Measurements from ENCODE around the gene VMP1. TPM values are rescaled to one million over a fixed set of nuclear protein-coding genes. Genes with fewer than 3 reads are reported as not detected.

VMP1 gene
- polyA plus RNA-seq, 2 of the 4 experiments (the other 2 are of a cell fraction) = 395 to 726 TPM

DNA sequence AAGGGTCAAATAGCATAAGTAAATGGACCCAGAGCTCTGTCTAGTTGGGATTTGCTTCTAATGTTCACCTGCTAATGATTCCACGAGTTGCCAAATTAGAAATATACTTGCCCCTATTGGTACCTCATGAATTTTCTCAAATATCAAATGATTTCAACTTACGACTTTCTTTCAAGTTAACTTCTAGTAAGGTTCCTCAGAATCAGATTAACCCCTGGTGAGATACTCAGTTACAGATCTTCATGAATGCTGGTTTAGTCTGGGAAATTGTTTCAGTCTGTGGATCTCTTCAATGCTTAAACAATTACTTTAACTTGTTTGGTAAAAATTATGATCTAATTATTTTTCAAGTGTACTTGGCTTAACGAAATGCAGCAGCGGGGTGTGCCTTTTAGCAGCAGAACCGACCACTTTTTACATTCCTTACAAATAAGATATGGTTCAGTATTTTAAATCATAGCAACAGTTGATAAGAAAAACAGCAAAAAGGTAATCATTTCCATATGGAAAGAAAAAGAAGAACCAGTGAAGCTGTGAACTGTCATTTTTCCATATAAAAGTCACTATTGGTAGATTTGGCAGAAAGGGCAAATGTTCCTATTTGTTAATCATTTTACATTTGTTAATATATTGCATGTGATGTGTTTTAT is 150.8 kb downstream of the VMP1 start:
- peak overlapping the region; percentile 61; the same call in 1 of the 3 replicates for H3K4me2 ChIP-seq
- no peak for DNase-seq (ENCODE audit: low read depth in 1 of 2, low spot score in 1 of 2)
- POLR2A ChIA-PET = interaction anchor here (1.4 to 2.1 kb wide), 3 partner anchors 34 to 239 kb away, joined by 4 to 18 read pairs (median 5); partner anchors contain the start of genes CLTC and TUBD1
- H3K27ac ChIP-seq = peak overlapping the region; percentile 91 to 96
- CTCF ChIA-PET = interaction anchor here (0.8 to 2.2 kb wide), 10 partner anchors 12 to 94 kb away, joined by 3 to 15 read pairs (median 4); no protein-coding TSS in a partner anchor
- H3K4me1 ChIP-seq = peaks cover 64% of the 10 kb centered on the region
- TF ChIP-seq HOXA7 (CRISPR knock-in tag; IDR thresholded peaks at IDR 0.05) (peak; percentile 36; the same call in 1 of the 2 replicates), KDM1A (IDR thresholded peaks at IDR 0.05; ENCODE audit: low read depth) (no peak)
- WGBS (ENCODE audit: missing lambda C conversion rate) = 84% methylated on average over 5 of the region's 5 CpGs
- no peak for ATAC-seq
- peaks cover 4% of the 10 kb centered on the region; the same call in 1 of the 3 replicates for H3K9me3 ChIP-seq
- peak; percentile 28 for FAIRE-seq
- no peak overlapping the region for H3K4me3 ChIP-seq

DNA sequence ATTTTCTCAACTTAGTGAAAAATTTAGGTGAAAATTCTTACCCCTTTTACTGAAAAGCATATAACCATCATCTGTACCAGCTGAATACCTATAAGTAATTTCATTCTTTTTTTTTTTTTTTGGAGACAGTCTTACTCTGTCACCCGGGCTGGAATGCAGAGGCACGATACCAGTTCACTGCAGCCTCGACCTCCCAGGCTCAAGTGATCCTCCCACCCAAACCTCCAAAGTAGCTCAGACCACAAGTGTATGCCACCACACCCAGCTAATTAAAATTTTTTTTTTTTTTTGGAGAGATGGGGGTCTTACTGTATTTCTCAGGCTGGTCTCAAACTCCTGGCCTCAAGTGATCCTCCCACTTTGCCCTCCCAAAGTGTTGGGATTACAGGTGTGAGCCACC is 151.5 kb downstream of the VMP1 start:
- ChIA-PET CTCF (interaction anchor here (0.6 to 2.1 kb wide), 21 partner anchors 11 to 338 kb away, joined by 3 to 15 read pairs (median 4); partner anchors contain the start of gene VMP1), POLR2A (interaction anchor here (1.0 to 2.1 kb wide), 4 partner anchors 34 to 240 kb away, joined by 3 to 18 read pairs (median 4); partner anchors contain the start of genes CLTC, RNFT1 and TUBD1)
- TF ChIP-seq POLR2AphosphoS2 (conservative IDR thresholded peaks at IDR 0.05; ENCODE audit: low read length) = no peak
- TF ChIP-seq HOXA7 (CRISPR knock-in tag; IDR thresholded peaks at IDR 0.05) = 0 out of 2 replicates have a peak, but pooled peaks have one; percentile 3
- 0 out of 2 replicates have a peak, but pooled peaks have one; percentile 20 for TF ChIP-seq HOXB5 (CRISPR knock-in tag; IDR thresholded peaks at IDR 0.05)
- TF ChIP-seq RARB (CRISPR knock-in tag; IDR thresholded peaks at IDR 0.05) = no peak
- FAIRE-seq = no peak
- no peak for ATAC-seq
- Histone ChIP-seq H3K9me3 (peaks cover 4% of the 10 kb centered on the region; the same call in 1 of the 3 replicates), H3K4me3 (no peak overlapping the region), H3K4me1 (peaks cover 57% of the 10 kb centered on the region), H3K27ac (peak overlapping the region; percentile 91 to 96), H3K4me2 (0 out of 3 replicates have a peak overlapping the region, but pooled peaks have one; percentile 1)
- WGBS (ENCODE audit: missing lambda C conversion rate) = 58% methylated on average over 3 of the region's 3 CpGs
- DNase-seq (ENCODE audit: low read depth in 1 of 2, low spot score in 1 of 2) = no peak

DNA sequence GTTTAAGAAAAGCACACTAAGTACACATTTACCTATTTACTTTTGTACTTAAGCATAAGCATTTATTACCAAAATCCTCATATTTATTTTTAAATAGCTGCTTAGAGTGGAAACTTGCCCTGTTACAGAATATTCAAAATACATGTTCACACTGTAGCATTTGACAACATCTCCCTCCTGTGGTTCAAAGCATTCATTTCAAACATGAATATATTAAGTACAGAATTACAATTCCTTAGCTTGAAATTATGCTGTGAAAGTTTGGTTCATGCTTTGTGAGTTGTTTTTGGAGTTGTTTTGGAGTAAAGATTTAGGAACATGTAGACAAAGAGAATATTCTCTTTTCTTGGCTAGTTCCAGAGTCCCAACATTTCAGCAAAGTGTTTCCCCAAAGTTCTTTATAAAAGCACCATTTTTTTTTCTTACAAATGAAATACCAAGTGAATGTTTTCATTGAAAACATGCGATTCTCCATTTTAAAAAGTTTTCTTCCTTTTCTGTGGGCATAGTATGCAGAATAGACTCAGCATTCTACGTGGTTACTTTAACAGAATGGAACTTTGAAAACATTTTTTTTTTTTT is 152.1 kb downstream of the VMP1 start:
- TF ChIP-seq ZNF302 (CRISPR knock-in tag; IDR thresholded peaks at IDR 0.05) = no peak
- peak; percentile 92 to 95 for TF ChIP-seq RAD21 (conservative IDR thresholded peaks at IDR 0.05 in 1 of 2, IDR thresholded peaks at IDR 0.05 in 1 of 2)
- peak; percentile 13; the same call in 1 of the 2 replicates for TF ChIP-seq ZSCAN20 (CRISPR knock-in tag; IDR thresholded peaks at IDR 0.05)
- TF ChIP-seq, protein P1, sequence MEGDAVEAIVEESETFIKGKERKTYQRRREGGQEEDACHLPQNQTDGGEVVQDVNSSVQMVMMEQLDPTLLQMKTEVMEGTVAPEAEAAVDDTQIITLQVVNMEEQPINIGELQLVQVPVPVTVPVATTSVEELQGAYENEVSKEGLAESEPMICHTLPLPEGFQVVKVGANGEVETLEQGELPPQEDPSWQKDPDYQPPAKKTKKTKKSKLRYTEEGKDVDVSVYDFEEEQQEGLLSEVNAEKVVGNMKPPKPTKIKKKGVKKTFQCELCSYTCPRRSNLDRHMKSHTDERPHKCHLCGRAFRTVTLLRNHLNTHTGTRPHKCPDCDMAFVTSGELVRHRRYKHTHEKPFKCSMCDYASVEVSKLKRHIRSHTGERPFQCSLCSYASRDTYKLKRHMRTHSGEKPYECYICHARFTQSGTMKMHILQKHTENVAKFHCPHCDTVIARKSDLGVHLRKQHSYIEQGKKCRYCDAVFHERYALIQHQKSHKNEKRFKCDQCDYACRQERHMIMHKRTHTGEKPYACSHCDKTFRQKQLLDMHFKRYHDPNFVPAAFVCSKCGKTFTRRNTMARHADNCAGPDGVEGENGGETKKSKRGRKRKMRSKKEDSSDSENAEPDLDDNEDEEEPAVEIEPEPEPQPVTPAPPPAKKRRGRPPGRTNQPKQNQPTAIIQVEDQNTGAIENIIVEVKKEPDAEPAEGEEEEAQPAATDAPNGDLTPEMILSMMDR (IDR thresholded peaks at IDR 0.05) = peak; percentile 90
- TF ChIP-seq BHLHE40 (IDR thresholded peaks at IDR 0.05; ENCODE audit: low read depth, low read length) = no peak
- TF ChIP-seq SMC3 (IDR thresholded peaks at IDR 0.05) = peak; percentile 89
- no peak for TF ChIP-seq CHD2 (IDR thresholded peaks at IDR 0.05; ENCODE audit: low read length, partially characterized antibody)
- peak; percentile 42; the same call in 1 of the 2 replicates for TF ChIP-seq EHF (CRISPR knock-in tag; IDR thresholded peaks at IDR 0.05)
- TF ChIP-seq, protein P2, sequence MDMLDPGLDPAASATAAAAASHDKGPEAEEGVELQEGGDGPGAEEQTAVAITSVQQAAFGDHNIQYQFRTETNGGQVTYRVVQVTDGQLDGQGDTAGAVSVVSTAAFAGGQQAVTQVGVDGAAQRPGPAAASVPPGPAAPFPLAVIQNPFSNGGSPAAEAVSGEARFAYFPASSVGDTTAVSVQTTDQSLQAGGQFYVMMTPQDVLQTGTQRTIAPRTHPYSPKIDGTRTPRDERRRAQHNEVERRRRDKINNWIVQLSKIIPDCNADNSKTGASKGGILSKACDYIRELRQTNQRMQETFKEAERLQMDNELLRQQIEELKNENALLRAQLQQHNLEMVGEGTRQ (IDR thresholded peaks at IDR 0.05) = no peak
- DNase-seq (ENCODE audit: low read depth in 1 of 2, low spot score in 1 of 2) (peak in 1 of 2 experiments; percentile 83), FAIRE-seq (peak; percentile 49), ATAC-seq (0 out of 6 replicates have a peak, but pooled peaks of 1 of the 2 experiments have one; percentile 41)
- ChIA-PET POLR2A (interaction anchor here (1.0 to 2.1 kb wide), 5 partner anchors 33 to 240 kb away, joined by 3 to 18 read pairs (median 4); partner anchors contain the start of genes CLTC, RNFT1, RPS6KB1 and TUBD1), CTCF (interaction anchor here (0.6 to 2.1 kb wide), 27 partner anchors 10 to 527 kb away, joined by 3 to 15 read pairs (median 4); partner anchors contain the start of gene VMP1)
- Histone ChIP-seq H3K4me2 (no peak overlapping the region), H3K4me1 (peaks cover 51% of the 10 kb centered on the region), H3K27ac (peak overlapping the region; percentile 91 to 96), H3K4me3 (no peak overlapping the region), H3K9me3 (peaks cover 4% of the 10 kb centered on the region; the same call in 1 of the 3 replicates)
- WGBS (ENCODE audit: missing lambda C conversion rate) = 81% methylated on average over 2 of the region's 2 CpGs
